A172 (cell line): ENCODE results near the gene PRM1. TPM values are rescaled to one million over a fixed set of nuclear protein-coding genes. Genes with fewer than 3 reads are reported as not detected.

ENCODE experiments used
- DNase-seq: peaks from one replicate; pipeline ENCODE4 v3.0.0-alpha.2; 2015; ENCODE audit warnings: low spot score
- total RNA-seq: library from RNA; depleted of rRNA; stranded (reverse); fragments of >200 nt; shearing (Covaris generic); gene quantifications from 2 replicates; pipeline ENCODE4 v1.2.3, GENCODE V29; 2014

Gene PRM1
- total RNA-seq, 1 experiment from 2014 or later: not detected

GRCh38 chr16:11253995-11254912, 26.9 kb downstream of the PRM1 start:
- no peak for DNase-seq

DNA sequence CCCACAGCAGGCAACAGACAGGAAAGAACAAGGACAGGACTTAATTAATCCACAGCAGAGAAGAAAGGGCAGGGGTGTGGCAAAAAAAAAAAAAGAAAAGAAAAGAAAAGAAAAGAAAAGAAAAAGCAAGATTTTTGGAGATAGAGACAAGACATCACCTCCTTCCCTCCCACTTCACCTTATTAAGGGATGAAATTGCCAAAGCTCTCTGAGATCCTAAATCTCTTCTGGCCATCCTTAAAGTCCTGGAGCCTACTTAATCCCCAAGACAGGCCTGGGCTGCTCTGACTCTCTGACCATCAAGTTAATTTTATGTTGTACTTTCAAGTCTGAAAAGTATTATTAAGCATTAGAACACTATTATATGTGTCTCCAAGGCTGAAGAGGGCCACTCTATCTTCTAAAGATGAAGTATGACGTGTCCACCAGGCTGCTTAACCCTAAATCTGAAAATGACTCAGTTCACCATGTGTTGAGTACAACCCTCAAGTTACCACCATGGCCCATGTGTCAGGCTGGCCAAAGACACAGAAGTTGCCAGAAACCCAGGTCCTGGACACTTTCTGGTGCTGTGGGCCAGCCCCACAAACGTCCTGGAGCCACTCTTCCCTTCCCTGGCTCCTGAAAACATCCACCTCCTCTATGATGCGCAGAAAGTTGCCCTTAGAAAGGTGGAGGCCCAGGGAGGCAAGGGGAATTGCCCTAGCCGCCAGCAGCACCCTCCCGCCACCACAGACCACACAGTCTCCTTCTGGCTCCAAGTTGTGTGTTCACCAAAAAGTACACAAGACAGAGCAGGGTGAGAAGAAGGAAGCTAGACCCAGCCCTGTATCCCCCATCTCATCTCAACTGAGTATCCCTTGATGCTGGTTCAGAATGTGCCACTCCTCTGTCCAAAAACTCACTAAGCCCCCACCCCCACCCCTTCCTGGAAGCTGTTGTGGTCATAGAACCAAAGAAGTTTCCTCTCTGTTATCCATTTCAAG, 27.8 kb downstream of the PRM1 start:
- DNase-seq: no peak

DNA sequence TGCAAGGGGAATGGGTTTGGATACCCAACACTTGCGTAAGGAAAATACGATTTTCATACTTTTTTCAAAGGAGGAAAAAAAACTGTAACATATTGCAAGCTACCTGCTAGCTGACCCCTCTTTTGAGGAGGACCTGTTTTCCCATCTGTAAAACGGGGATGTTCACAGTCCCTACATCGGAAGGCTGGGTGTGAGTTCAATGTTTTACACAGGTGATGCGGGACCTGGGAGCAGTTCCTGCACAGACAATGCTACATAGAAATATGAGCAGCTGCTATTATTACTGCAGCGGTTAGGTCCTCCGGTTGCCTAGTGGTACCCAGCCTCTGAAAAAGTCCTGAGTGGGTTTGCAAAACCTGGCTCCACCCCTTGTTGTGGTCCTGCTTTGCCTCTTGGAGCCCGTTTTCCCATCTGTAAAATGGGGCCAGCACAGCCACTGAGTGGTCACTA, 28.6 kb downstream of the PRM1 start:
- DNase-seq: no peak

GRCh38 chr16:11251525-11252481, 29.3 kb downstream of the PRM1 start:
- peak; percentile 59 for DNase-seq

GRCh38 chr16:11250786-11251524, 30.2 kb downstream of the PRM1 start:
- no peak for DNase-seq

- DNase-seq: no peak
Measured at GRCh38 chr16:11250091-11250785, 30.9 kb downstream of the PRM1 start.

DNA sequence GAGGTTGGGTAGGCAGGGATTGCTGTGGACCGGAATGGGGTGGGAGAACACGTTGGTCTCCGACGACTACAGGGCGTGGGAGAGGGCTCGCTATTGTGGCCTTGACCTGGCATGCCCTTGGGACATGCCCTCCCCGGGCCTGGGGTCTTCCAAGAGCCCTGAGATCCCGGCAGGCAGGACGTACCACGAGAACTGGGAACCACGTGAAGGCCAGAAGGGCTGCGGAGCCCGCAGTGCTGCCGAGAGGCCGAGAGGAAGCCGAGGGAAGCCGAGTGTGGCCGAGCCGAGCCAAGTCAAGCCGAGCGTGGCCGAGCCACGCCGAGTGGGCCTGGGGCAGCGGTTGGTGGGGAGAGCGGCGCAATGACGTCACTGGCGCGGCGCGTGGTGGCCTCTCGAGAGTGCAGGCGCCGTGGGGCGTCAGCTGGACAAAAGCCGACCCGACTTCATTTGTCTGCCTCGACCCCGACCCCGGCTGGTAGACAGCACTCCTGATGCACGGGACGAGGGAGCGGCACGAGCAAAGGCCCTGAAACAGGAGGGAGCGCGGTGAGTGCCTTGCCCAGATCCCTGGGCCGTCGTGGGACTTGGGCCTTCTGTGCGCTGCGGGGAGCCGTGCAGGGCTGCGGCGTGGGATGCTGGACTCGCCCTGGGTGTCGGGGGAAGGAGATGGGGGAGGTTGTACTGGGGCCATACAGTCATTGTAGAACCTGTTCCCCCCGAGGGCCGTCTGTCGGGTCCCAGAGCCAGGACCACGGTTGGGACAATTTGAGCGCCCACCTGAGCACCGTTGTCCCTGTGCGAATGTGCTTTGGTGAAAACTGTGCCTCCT, 31.7 kb downstream of the PRM1 start:
- DNase-seq: no peak

GRCh38 chr16:11248133-11248532, 33.0 kb downstream of the PRM1 start:
- DNase-seq: no peak

DNA sequence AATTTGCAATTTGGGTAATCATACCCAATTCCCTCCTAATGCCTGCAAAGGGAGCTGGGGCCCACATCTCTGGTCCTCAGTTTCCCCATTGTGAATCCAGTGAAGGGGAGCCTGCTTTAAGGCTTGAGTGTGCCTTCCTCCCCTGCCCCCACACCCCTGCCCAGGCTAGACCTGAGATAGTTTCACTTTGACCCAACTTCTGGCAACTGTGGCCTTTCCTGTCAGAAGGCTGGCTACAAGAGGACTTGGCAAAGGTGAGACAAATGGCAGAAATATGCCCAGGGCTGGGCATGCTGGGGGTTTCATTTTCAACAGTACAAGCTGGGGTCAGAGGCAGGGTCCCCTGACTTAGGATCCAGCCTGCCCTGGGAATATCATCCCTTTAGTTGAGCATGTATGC, 35.1 kb downstream of the PRM1 start:
- DNase-seq: no peak

DNA sequence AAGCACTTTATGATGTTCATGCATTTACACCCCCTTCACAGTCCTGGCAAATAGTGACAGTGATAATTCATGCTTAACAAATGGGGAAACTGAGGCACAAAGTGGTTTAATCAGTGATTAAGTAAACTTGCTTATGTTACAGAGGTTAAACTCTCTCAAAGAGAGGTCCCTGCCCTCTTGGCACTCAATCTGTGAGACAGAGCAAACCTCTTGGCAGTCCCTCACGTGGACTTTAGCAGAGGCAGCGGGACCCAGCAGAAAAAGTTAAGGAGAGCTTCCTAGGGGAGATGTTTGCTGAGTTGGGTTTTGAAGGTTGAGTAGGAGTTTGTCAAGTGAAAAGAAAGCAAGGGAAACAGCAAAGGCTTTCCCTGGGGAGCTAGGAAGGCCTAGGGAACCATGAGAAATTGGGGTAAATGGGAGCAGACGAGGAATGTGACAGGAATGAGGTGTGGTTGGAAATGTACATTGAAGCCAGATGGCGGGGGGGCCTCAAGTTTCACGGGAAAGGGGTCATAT, 35.9 kb downstream of the PRM1 start:
- DNase-seq: no peak

- DNase-seq: no peak
Measured at GRCh38 chr16:11242658-11243057, 38.5 kb downstream of the PRM1 start.

GRCh38 chr16:11241480-11242204, 39.5 kb downstream of the PRM1 start:
- DNase-seq: no peak

- DNase-seq: no peak
Measured at GRCh38 chr16:11240636-11241473, 40.3 kb downstream of the PRM1 start.

- DNase-seq: no peak
Measured at GRCh38 chr16:11239644-11240632, 41.2 kb downstream of the PRM1 start.

- no peak for DNase-seq
Measured at GRCh38 chr16:11238272-11239202, 42.6 kb downstream of the PRM1 start.
